Epithelial cell of proximal tubule (primary cell): ENCODE data around the gene ZSCAN26. TPM values are rescaled to one million over a fixed set of nuclear protein-coding genes. Genes with fewer than 3 reads are reported as not detected.

ENCODE experiments used
- DNase-seq: peaks from one replicate; pipeline ENCODE4 v3.0.0-alpha.2; 2011; ENCODE audit warnings: low read depth
- H3K4me3 ChIP-seq: 2 replicates; pipeline ENCODE4 v1.5.1; 2011; ENCODE audit warnings: low read depth, mild to moderate bottlenecking, low read length
- total RNA-seq: library from RNA; depleted of rRNA; stranded (reverse); fragments of >200 nt; gene quantifications from 2 replicates; pipeline ENCODE4 v1.2.3, GENCODE V29; 2015
- TF ChIP-seq, protein P1 (sequence below): conservative IDR thresholded peaks from 2 replicates; pipeline ENCODE4 v1.5.1; 2012; ENCODE audit warnings: low read depth, mild to moderate bottlenecking, low read length

The ZSCAN26 gene
- total RNA-seq, 1 donor from 2014 or later: 6.0 TPM

DNA sequence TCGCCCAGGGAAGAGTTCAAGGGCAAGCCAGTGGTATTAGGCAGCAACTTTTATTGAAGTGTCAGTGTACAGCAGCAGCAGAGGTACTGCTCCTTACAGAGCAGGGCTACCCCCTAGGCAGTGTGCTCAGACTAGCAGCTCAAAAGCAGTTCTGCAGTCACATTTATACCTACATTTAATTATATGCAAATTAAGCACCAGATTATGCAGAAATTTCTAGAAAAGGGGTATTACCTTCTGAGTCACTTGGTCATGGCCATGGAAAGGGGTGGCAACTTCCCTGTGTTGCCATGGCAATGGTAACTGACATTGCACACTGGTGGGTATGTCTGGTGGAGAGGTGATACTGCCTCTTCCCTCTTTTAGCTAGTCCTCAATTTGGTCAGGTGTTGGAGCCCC is 12.8 kb upstream of the ZSCAN26 start:
- H3K4me3 ChIP-seq: no peak overlapping the region
- TF ChIP-seq, protein P1, sequence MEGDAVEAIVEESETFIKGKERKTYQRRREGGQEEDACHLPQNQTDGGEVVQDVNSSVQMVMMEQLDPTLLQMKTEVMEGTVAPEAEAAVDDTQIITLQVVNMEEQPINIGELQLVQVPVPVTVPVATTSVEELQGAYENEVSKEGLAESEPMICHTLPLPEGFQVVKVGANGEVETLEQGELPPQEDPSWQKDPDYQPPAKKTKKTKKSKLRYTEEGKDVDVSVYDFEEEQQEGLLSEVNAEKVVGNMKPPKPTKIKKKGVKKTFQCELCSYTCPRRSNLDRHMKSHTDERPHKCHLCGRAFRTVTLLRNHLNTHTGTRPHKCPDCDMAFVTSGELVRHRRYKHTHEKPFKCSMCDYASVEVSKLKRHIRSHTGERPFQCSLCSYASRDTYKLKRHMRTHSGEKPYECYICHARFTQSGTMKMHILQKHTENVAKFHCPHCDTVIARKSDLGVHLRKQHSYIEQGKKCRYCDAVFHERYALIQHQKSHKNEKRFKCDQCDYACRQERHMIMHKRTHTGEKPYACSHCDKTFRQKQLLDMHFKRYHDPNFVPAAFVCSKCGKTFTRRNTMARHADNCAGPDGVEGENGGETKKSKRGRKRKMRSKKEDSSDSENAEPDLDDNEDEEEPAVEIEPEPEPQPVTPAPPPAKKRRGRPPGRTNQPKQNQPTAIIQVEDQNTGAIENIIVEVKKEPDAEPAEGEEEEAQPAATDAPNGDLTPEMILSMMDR: no peak
- no peak for DNase-seq

DNA sequence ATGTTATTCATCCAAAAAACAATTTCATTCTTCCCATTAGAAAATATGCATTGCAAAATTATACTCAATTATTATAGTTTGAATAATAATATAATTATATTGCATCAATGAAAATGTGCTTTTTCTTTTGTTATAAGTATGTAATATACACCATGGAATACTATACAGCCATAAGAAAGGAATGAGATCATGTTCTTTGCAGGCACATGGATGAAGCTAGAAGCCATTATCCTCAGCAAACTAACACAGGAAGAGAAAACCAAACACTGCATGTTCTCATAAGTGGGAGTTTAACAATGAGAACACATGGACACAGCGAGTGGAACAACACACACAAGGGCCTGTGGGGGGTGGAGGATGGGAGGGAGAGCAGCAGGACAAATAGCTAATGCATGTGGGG is 9.9 kb upstream of the ZSCAN26 start:
- DNase-seq: no peak
- TF ChIP-seq, protein P1: no peak
- H3K4me3 ChIP-seq: no peak overlapping the region

DNA sequence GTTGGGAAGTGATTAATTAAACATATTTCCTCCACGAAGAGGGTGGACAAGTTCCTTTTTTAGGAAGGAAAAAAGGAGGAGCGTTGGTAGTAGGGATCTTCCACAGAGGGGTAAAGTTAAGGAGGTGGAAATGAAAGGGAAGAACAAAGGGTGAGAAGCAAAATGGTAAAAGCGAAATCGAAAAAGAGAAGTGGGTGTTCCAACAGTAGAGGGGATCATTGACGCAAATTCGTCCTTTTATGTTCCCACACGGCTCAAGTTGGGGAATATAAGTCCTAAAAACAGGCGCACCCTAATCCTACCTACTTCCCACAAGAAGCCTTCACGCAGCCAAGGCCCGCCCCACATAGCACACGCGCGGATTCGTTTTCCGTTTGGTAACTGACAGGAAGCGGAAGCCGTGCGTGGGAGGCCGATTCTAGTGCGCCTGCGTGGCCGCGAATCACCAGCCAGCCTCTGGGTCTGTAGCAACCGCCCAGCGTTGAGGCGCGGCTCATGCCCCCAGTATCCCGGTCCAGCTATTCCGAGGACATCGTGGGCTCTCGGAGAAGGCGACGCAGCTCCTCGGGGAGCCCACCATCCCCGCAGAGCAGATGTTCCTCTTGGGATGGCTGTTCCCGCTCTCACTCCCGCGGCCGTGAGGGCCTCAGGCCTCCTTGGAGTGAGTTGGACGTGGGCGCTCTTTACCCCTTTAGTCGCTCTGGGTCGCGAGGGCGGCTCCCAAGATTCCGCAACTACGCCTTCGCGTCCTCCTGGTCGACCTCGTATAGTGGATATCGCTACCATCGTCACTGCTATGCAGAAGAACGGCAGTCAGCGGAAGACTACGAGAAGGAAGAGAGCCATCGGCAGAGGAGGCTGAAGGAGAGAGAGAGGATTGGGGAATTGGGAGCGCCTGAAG is 7.8 kb upstream of the ZSCAN26 start, which contains the start of gene NKAPL:
Gene NKAPL (plus strand): TSS at position 421 of the 901 bp plus-strand sequence. CDS start 75 bp downstream, at position 496.
- H3K4me3 ChIP-seq: peak within 1 kb of the TSS; percentile 47
- TF ChIP-seq, protein P1: no peak
- no peak for DNase-seq

DNA sequence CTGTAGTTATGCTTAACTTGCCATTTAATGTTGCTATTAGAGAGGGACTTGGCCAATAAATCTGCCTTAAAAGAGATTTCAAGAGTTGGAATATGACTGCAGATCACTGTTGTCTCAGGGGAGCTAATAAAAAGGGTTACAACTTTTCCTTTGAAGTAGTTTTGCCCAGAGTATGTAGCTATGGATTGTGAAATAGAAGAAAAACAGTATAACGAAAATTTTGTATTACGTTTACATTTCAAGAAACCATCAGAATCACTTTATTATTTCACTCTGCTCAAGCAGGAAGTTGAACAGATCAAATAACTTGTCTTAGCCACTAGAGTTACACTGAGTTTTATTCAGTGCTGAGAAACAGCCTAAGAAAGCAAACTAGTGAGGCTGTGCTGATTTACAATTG is 3.0 kb upstream of the ZSCAN26 start:
- no peak for DNase-seq
- H3K4me3 ChIP-seq: no peak overlapping the region
- TF ChIP-seq, protein P1: no peak

DNA sequence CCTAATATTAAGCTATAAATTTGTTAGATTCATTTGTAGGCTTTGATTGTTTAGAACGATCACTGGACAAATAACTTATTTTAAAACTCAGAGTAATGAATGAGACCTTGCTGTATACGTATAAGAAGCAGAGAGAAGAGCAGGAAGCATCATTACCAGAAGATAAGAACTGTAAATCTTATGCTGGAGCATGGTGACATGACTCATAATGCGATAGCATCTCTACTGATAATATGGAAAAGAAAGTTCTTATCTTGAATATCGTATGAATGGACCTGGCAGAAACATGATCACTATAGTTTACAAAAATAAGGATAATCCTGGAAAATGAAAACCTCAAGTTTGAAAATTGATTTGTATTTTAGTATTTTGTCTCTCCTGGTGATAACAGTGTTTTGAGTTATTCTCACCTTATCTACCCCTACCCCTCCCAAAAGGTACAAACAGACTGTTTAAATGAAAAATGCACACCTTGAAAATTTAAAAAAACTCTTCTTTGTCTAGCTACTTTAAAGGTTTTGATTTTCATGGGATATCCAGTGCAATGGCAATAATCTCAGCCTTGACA is 2.0 kb upstream of the ZSCAN26 start:
- H3K4me3 ChIP-seq: no peak overlapping the region
- TF ChIP-seq, protein P1: no peak
- no peak for DNase-seq

DNA sequence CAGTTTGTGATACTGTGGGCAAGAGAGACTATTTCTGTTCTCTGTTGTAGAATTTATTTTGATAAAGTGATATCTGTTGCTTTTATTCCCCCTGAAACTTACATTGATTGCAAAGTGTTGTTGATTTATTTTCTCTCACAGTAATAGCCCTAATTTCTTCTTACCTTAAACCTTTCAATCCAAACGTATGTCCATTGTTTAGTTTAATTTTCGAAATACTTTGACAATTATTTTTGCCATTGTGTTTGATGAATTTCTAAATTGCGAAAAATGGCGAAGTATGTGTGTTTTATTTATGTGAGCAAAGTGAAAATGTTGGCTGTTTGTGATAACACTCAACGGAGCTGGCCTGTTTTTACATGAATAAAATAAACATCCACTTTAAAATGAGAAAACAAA is 381 bp upstream of the ZSCAN26 start:
- peak overlapping the region; percentile 77 for H3K4me3 ChIP-seq
- DNase-seq: no peak
- TF ChIP-seq, protein P1: no peak
